GM12873 (cell line): Measurements from ENCODE around the gene EFCAB3.

Experiments
- TF ChIP-seq, protein P1 (sequence below): IDR thresholded peaks from 2 replicates; pipeline ENCODE4 v1.5.1; 2012; ENCODE audit warnings: low read depth, mild to moderate bottlenecking, moderate library complexity, low read length, control low read depth; ENCODE audit not compliant: insufficient read depth; ENCODE audit errors: missing control alignments

EFCAB3 gene

GRCh38 chr17:62392908-62393307 lies 12.6 kb downstream of the EFCAB3 start:
- TF ChIP-seq, protein P1, sequence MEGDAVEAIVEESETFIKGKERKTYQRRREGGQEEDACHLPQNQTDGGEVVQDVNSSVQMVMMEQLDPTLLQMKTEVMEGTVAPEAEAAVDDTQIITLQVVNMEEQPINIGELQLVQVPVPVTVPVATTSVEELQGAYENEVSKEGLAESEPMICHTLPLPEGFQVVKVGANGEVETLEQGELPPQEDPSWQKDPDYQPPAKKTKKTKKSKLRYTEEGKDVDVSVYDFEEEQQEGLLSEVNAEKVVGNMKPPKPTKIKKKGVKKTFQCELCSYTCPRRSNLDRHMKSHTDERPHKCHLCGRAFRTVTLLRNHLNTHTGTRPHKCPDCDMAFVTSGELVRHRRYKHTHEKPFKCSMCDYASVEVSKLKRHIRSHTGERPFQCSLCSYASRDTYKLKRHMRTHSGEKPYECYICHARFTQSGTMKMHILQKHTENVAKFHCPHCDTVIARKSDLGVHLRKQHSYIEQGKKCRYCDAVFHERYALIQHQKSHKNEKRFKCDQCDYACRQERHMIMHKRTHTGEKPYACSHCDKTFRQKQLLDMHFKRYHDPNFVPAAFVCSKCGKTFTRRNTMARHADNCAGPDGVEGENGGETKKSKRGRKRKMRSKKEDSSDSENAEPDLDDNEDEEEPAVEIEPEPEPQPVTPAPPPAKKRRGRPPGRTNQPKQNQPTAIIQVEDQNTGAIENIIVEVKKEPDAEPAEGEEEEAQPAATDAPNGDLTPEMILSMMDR = no peak

- TF ChIP-seq, protein P1 = no peak
Observed at GRCh38 chr17:62398891-62399290, 18.5 kb downstream of the EFCAB3 start.

DNA sequence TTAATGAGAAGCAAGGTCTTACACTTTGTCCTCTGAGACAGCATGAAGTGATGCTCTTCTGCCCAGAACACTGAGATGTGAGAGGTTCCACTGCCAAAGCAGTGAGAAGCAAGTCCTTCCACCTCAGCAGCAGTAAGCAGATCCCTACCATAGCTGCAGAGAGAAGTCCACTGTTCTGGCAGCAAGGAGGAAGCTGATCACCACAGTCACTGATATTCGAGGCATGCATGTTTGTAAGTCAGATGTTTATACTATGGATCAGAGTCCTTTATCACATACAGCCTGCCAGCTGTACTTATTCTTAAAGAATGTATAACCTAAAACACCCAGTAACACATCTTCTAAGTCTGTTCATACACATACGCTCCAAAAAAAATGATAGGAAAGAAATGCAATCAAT lies 25.1 kb downstream of the EFCAB3 start:
- TF ChIP-seq, protein P1 = no peak

DNA sequence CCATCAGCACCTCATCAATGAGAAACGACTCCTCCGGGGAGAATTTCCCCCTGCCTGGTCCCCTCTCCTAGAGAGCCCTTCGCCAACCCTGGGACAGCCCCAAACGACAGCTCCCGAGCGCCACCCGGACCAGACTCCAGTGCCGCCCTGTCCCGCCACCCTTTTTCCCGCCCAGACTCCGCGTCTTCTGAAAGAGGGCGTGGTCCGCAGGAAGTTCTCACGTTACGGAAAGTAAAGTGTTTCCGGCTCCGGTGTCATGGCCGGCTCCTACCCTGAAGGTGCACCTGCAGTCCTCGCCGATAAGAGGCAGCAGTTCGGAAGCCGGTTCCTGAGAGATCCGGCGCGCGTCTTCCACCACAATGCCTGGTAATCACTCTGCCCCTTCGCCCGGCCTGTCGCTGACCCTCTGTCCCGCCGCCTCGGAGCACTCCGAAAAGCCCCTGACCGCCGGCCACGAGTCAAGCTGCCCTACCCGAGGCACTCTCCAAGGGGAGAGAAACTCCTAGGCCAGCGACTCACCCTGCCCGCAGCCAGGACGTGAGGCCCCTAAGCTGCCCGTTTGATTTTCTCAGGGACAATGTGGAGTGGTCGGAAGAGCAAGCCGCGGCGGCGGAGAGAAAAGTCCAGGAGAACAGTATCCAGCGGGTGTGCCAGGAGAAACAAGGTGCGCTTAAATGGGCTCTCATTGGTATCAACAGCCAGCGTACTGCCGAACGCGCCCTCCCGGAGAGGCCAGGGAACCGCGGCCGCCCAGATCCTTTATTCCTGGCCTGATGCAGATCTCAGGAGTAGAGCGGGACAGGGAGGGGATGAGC lies 43.5 kb downstream of the EFCAB3 start, which contains the start of gene METTL2A:
Gene METTL2A (plus strand): TSS at position 251 of the 815 bp plus-strand sequence. CDS start 6 bp downstream, at position 257.
- TF ChIP-seq, protein P1 = peak; percentile 63

GRCh38 chr17:62444063-62444462 lies 63.7 kb downstream of the EFCAB3 start:
- TF ChIP-seq, protein P1 = no peak

DNA sequence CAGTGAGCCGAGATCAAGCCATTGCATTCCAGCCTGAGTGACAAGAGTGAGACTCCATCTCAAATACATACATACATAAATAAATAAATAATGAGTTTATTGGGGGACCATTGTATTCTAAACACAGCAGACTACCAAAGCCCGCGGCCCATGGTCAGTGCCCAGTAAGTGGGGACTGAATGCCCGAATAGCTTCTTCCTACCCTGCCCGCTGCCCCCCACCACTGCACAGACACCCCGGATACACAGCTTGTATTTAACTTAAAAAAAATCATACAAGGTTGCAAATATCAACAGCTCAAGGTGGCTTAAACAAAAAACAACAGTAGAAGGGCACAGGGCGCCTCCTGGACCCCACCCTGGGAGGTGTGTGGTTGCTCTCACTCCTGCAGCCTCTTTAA lies 75.7 kb downstream of the EFCAB3 start:
- TF ChIP-seq, protein P1 = no peak
